ENCODE data around the gene WIZ. TPM values are rescaled to one million over a fixed set of nuclear protein-coding genes. Genes with fewer than 3 reads are reported as not detected.
"Not testable (repeated sequence)": the region's sequence is repeated elsewhere in the genome, so short reads cannot be mapped to it uniquely, and the experiment has no call there.

Gene WIZ
- total RNA-seq, 1 donor from 2014 or later: 19.9 TPM

DNA sequence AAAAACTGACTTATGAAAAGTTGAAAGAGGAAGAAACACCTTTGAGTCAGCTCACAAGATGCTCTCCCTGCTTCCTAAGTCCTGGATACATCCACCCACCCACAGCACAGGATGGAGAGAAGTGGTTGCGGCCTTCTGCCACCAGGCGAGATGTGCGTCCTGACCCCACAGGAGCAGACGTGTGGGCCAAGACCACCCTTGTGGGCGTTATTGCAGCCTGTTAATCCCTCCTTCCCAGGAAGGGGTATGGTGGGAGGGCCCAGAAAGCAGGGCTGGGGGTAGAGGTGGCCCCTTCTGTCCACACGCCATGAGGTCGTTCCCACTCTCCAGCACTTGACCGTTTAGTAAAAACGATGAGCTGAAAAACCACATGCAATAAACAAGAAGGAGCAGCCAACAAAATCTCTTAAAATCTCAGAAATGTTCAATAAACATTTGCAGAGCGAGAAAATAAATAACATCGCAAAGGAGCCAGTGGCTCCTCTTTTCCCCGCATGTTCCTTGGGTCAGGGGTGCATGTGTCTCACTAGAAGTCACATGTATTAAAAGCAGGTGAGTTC is 28.5 kb downstream of the WIZ start:
- no peak for DNase-seq (ENCODE audit: low read depth)
- no peak overlapping the region for H3K4me3 ChIP-seq (ENCODE audit: low read depth, low read length)
- TF ChIP-seq, protein P1, sequence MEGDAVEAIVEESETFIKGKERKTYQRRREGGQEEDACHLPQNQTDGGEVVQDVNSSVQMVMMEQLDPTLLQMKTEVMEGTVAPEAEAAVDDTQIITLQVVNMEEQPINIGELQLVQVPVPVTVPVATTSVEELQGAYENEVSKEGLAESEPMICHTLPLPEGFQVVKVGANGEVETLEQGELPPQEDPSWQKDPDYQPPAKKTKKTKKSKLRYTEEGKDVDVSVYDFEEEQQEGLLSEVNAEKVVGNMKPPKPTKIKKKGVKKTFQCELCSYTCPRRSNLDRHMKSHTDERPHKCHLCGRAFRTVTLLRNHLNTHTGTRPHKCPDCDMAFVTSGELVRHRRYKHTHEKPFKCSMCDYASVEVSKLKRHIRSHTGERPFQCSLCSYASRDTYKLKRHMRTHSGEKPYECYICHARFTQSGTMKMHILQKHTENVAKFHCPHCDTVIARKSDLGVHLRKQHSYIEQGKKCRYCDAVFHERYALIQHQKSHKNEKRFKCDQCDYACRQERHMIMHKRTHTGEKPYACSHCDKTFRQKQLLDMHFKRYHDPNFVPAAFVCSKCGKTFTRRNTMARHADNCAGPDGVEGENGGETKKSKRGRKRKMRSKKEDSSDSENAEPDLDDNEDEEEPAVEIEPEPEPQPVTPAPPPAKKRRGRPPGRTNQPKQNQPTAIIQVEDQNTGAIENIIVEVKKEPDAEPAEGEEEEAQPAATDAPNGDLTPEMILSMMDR (conservative IDR thresholded peaks at IDR 0.05; ENCODE audit: low read depth, low read length): no peak

- H3K4me3 ChIP-seq (ENCODE audit: low read depth, low read length): peak overlapping the region; percentile 62
- DNase-seq (ENCODE audit: low read depth): no peak
- TF ChIP-seq, protein P1 (conservative IDR thresholded peaks at IDR 0.05; ENCODE audit: low read depth, low read length): no peak
Measured at GRCh38 chr19:15419413-15420025, 30.2 kb downstream of the WIZ start.

DNA sequence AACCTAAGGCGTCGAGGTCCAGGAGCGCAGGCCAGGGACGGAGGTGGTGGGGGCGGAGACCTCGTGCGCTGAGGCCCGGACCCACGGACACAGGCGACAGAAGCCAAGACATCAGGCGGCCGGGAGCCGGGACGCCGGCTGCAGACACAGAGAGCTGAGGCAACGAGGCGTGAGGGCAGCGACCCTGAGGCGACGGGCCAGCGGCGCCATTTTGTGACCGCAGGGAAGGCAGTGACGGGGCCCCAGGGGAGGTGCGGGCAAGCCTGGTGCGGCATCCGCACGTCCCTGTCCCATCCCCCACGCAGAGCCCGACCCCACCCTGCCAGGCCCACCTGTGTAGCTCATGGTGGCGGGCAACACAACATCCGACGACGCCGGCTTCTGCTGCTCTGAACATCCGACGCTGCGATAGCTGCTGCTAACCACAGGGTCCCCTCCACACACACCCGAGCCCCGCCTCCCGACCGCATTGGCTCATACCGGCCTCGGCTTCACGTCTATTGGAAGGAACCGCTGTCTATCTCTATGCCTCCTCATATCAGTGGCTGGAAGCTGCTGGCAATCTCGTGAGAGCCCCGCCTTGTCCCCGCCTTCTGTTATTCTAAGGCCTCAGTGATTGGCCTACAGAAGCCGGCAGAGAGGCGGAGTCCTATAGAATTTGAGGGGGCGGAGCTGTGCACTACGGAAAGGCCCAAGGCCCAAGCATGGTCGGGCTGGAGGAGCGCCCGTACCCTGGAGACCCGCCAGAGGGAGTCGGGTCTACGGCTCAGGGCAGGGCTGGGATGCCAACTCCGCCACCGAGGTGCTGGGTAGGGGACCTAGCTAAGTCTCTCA is 31.0 kb downstream of the WIZ start, which contains the start of gene AKAP8L:
Gene AKAP8L, minus strand, starts transcription at position 410 of the 834 bp plus-strand sequence. Its CDS starts 65 bp downstream, at position 345.
- peak within 1 kb of the TSS; percentile 97 for H3K4me3 ChIP-seq (ENCODE audit: low read depth, low read length)
- DNase-seq (ENCODE audit: low read depth): peak; percentile 97
- TF ChIP-seq, protein P1 (conservative IDR thresholded peaks at IDR 0.05; ENCODE audit: low read depth, low read length): peak; percentile 70

- DNase-seq (ENCODE audit: low read depth): peak; percentile 25
- TF ChIP-seq, protein P1 (conservative IDR thresholded peaks at IDR 0.05; ENCODE audit: low read depth, low read length): no peak
- peak overlapping the region; percentile 97 for H3K4me3 ChIP-seq (ENCODE audit: low read depth, low read length)
Measured at GRCh38 chr19:15418231-15418578, 31.6 kb downstream of the WIZ start.

GRCh38 chr19:15417699-15418098 is 32.1 kb downstream of the WIZ start:
- peak overlapping the region; percentile 97 for H3K4me3 ChIP-seq (ENCODE audit: low read depth, low read length)
- no peak for DNase-seq (ENCODE audit: low read depth)
- TF ChIP-seq, protein P1 (conservative IDR thresholded peaks at IDR 0.05; ENCODE audit: low read depth, low read length): no peak

GRCh38 chr19:15412832-15413231 is 36.9 kb downstream of the WIZ start:
- H3K4me3 ChIP-seq (ENCODE audit: low read depth, low read length): no peak overlapping the region
- TF ChIP-seq, protein P1 (conservative IDR thresholded peaks at IDR 0.05; ENCODE audit: low read depth, low read length): no peak
- no peak for DNase-seq (ENCODE audit: low read depth)

GRCh38 chr19:15411351-15411750 is 38.4 kb downstream of the WIZ start:
- not testable (repeated sequence) for DNase-seq (ENCODE audit: low read depth); H3K4me3 ChIP-seq (ENCODE audit: low read depth, low read length)

Measured in epithelial cell of proximal tubule (primary cell).